SU-DHL-6 (cell line): ENCODE measurements around the gene EVI5L.

Experiments
- H2AFZ ChIP-seq: fragments of 200-600 bp; sonication (generic); 2 replicates; pipeline ENCODE4 v1.6.1; 2014; ENCODE audit warnings: low read depth, mild to moderate bottlenecking, moderate library complexity, mixed read lengths, antibody characterized with exemption, low read length; ENCODE audit not compliant: severe bottlenecking
- H3F3A ChIP-seq: fragments of 200-600 bp; shearing (Covaris generic); 2 replicates; pipeline ENCODE4 v1.6.0; 2016; ENCODE audit warnings: antibody characterized with exemption, mild to moderate bottlenecking; ENCODE audit not compliant: insufficient read depth
- H3K27ac ChIP-seq: fragments of 200-600 bp; sonication (generic); 2 replicates; pipeline ENCODE4 v1.5.1; 2016; ENCODE audit warnings: low read depth, mild to moderate bottlenecking, low read length, moderate library complexity, mixed read lengths
- H3K27me3 ChIP-seq: fragments of 200-600 bp; sonication (generic), shearing (Covaris generic); 2 replicates; pipeline ENCODE4 v1.6.0; 2014; ENCODE audit warnings: mild to moderate bottlenecking, low read length
- H3K36me3 ChIP-seq: fragments of 200-600 bp; sonication (generic); 2 replicates; pipeline ENCODE4 v1.6.1; 2014; ENCODE audit warnings: mild to moderate bottlenecking, low read length, mixed read lengths
- H3K4me2 ChIP-seq: fragments of 300-600, 200-600 bp; shearing (Covaris generic), sonication (generic); 2 replicates; pipeline ENCODE4 v1.6.0; 2014; ENCODE audit warnings: low read length, low read depth, mild to moderate bottlenecking; ENCODE audit not compliant: poor library complexity, severe bottlenecking
- H3K4me3 ChIP-seq: fragments of 200-600 bp; sonication (generic); 2 replicates; pipeline ENCODE4 v1.5.1; 2014; ENCODE audit warnings: antibody characterized with exemption, low read length, mild to moderate bottlenecking, mixed read lengths; ENCODE audit not compliant: insufficient read depth, poor library complexity, severe bottlenecking
- H3K79me2 ChIP-seq: fragments of 200-600 bp; sonication (generic); 2 replicates; pipeline ENCODE4 v1.6.1; 2014; ENCODE audit warnings: mild to moderate bottlenecking, low read length, moderate library complexity; ENCODE audit not compliant: insufficient read depth
- H3K9ac ChIP-seq: fragments of 200-600 bp; sonication (generic); 2 replicates; pipeline ENCODE4 v1.7.0; 2014; ENCODE audit warnings: mild to moderate bottlenecking, low read length
- H3K9me2 ChIP-seq: fragments of 200-600 bp; sonication (generic); replicated peaks from 2 replicates; pipeline ENCODE4 v1.6.1; 2014; ENCODE audit warnings: low read length; ENCODE audit not compliant: insufficient read depth
- H3K9me3 ChIP-seq: fragments of 200-600 bp; sonication (generic); 2 replicates; pipeline ENCODE4 v1.6.1; 2014; ENCODE audit warnings: low read length, mixed read lengths; ENCODE audit not compliant: insufficient read depth
- H4K20me1 ChIP-seq: fragments of 200-600 bp; sonication (generic); 2 replicates; pipeline ENCODE4 v1.6.1; 2014; ENCODE audit warnings: low read depth, mild to moderate bottlenecking, antibody characterized with exemption, low read length, moderate library complexity, mixed read lengths
- EZH2phosphoT487 ChIP-seq: fragments of 200-600 bp; sonication (generic), shearing (Covaris generic); conservative IDR thresholded peaks from 2 replicates; pipeline ENCODE4 v1.6.1; 2018; ENCODE audit warnings: mild to moderate bottlenecking, antibody characterized with exemption, low read length, moderate library complexity, mixed read lengths
- TF ChIP-seq, protein P1 (sequence below): fragments of 200-600 bp; sonication (generic); IDR thresholded peaks from one replicate; pipeline ENCODE4 v1.5.1; 2017; ENCODE audit warnings: antibody characterized with exemption, mild to moderate bottlenecking, low read length, moderate library complexity; ENCODE audit not compliant: insufficient read depth, poor library complexity, severe bottlenecking

Gene EVI5L

DNA sequence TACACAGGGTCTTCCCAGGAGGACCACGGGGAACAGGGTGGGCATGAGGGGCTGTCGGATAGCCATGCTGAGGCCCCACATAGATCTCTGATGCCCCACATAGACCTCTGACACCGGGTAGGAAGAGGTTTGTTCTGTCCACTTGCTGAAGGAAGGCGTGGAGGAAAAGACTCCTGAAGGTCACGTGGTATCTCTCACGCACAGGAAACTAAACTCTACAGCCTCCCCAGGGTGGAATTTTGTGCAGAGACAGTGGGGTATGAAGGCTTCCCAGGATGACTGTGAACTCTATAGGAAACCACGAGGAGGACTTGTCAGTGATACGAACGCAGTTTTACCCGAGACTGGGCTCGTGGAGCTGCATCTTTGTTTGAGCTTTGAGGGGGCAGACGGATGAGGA lies 2.8 kb downstream of the EVI5L start:
- no peaks in the 10 kb centered on the region for H3K9me2 ChIP-seq
- no peak overlapping the region for H3K4me2 ChIP-seq
- no peak overlapping the region for H3K27ac ChIP-seq
- H4K20me1 ChIP-seq: no peaks in the 10 kb centered on the region
- no peaks in the 10 kb centered on the region for H3K27me3 ChIP-seq
- no peaks in the 10 kb centered on the region for H3K79me2 ChIP-seq
- no peak overlapping the region for H2AFZ ChIP-seq
- no peak overlapping the region for H3K4me3 ChIP-seq
- no peaks in the 10 kb centered on the region for H3K9me3 ChIP-seq
- H3K36me3 ChIP-seq: no peaks in the 10 kb centered on the region
- H3K9ac ChIP-seq: no peak overlapping the region
- TF ChIP-seq, protein P1, sequence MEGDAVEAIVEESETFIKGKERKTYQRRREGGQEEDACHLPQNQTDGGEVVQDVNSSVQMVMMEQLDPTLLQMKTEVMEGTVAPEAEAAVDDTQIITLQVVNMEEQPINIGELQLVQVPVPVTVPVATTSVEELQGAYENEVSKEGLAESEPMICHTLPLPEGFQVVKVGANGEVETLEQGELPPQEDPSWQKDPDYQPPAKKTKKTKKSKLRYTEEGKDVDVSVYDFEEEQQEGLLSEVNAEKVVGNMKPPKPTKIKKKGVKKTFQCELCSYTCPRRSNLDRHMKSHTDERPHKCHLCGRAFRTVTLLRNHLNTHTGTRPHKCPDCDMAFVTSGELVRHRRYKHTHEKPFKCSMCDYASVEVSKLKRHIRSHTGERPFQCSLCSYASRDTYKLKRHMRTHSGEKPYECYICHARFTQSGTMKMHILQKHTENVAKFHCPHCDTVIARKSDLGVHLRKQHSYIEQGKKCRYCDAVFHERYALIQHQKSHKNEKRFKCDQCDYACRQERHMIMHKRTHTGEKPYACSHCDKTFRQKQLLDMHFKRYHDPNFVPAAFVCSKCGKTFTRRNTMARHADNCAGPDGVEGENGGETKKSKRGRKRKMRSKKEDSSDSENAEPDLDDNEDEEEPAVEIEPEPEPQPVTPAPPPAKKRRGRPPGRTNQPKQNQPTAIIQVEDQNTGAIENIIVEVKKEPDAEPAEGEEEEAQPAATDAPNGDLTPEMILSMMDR: no peak
- no peak for TF ChIP-seq EZH2phosphoT487
- H3F3A ChIP-seq: no peaks in the 10 kb centered on the region

DNA sequence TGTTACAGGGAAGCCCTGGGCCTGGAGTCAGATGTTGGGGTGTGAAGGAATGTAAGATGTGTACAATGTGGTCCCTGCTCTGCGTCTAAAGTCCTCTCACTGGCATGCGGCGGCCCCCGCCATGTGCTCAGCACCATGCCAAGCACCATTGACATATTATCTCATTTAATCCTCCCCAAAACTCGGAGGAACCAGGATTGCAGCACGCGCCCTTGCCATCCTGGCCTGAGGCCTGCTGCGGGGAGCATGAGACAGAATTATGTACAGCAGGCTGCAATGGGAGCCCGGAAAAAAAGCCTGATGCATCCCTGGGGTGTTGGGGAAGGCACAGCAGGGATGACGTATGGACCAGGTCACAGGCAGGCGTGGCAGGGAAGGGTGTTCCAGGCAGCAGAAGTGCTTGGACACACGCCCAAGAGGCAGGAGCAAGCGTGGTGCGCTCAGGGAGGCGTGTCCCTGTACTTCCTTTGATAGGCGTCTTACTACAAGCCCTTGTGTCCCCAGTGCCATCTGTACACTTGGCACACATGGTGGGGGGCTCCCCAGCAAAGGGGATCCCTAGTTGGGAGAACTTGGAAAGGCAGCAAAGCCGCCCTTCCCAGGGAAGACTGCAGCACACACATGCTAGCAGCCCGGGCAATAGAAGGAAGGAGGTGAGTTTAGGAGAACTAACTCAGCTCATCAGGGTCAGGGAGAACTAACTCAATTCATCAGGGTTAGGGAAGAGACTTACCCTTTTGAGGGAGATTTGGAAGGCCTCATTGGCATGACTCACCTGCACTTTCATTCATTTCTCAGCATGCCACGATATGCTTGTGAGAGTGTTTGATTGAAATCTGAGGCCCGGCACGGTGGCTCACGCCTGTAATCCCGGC lies 3.4 kb downstream of the EVI5L start:
- H3K27me3 ChIP-seq: no peaks in the 10 kb centered on the region
- H2AFZ ChIP-seq: no peak overlapping the region
- no peak overlapping the region for H3K4me3 ChIP-seq
- no peaks in the 10 kb centered on the region for H4K20me1 ChIP-seq
- no peaks in the 10 kb centered on the region for H3F3A ChIP-seq
- no peaks in the 10 kb centered on the region for H3K36me3 ChIP-seq
- no peak for TF ChIP-seq EZH2phosphoT487
- TF ChIP-seq, protein P1: no peak
- H3K4me2 ChIP-seq: no peak overlapping the region
- no peaks in the 10 kb centered on the region for H3K79me2 ChIP-seq
- no peaks in the 10 kb centered on the region for H3K9me3 ChIP-seq
- H3K9me2 ChIP-seq: no peaks in the 10 kb centered on the region
- no peak overlapping the region for H3K9ac ChIP-seq
- H3K27ac ChIP-seq: no peak overlapping the region

DNA sequence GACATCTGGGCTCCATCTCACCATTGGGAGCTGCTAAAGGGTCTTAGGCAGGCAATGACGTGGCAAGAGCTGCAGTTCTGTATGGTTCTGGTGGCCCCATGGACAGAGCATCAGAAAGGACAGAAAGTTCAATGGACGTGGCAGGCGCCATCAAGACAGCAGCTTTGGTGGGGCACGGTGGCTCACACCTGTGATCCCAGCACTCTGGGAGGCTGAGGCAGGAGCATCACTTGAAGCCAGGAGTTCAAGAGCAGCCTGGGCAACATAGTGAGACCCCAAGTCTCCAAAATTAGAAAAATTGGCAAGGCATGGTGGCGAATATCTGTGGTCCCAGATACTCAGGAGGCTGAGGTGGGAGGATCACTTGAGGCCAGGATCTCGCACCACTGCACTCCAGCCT lies 9.5 kb downstream of the EVI5L start:
- Histone ChIP-seq H3K9me2 (no peaks in the 10 kb centered on the region), H4K20me1 (no peaks in the 10 kb centered on the region), H2AFZ (no peak overlapping the region), H3K9me3 (0 out of 2 replicates have a peak, but pooled peaks cover 5% of the 10 kb centered on the region), H3K4me2 (no peak overlapping the region), H3K27me3 (no peaks in the 10 kb centered on the region), H3K27ac (no peak overlapping the region), H3K79me2 (no peaks in the 10 kb centered on the region), H3K36me3 (no peaks in the 10 kb centered on the region), H3K9ac (no peak overlapping the region), H3F3A (no peaks in the 10 kb centered on the region), H3K4me3 (no peak overlapping the region)
- TF ChIP-seq, protein P1: no peak
- no peak for TF ChIP-seq EZH2phosphoT487
